Activated CD4-positive, alpha-beta T cell treated with anti-CD3 and anti-CD28 coated beads for 36 hours (primary cell): ENCODE results near the gene SEMA3G. TPM values are rescaled to one million over a fixed set of nuclear protein-coding genes. Genes with fewer than 3 reads are reported as not detected.

ENCODE experiments used
- ATAC-seq: fragments of 200-7000 bp; cut with Tn5 transposase; one replicate; pipeline ENCODE4 v1.10.0; 2021; ENCODE audit warnings: mild to moderate bottlenecking, moderate library complexity
- CTCF ChIA-PET: fragments of 350-600 bp; sonication (Branson Sonifier 250); formaldehyde crosslinking; loops from one replicate; lab custom pipeline; 2021; ENCODE audit warnings: antibody characterized with exemption; lab: Charles Lee
- POLR2A ChIA-PET: fragments of 350-600 bp; sonication (Branson Sonifier 250); formaldehyde crosslinking; loops from one replicate; lab custom pipeline; 2021; ENCODE audit warnings: antibody characterized with exemption, inconsistent platforms; lab: Charles Lee
- DNase-seq: peaks from one replicate; pipeline ENCODE4 v3.0.0-alpha.2; 2020
- H3K27ac Mint-ChIP-seq: one replicate; pipeline ENCODE4 v1.8.0; 2021; ENCODE audit warnings: mixed read lengths
- H3K27me3 Mint-ChIP-seq: one replicate; pipeline ENCODE4 v1.8.0; 2021; ENCODE audit warnings: mixed read lengths
- H3K36me3 Mint-ChIP-seq: one replicate; pipeline ENCODE4 v1.8.0; 2021; ENCODE audit warnings: low read depth, mixed read lengths
- H3K4me1 Mint-ChIP-seq: one replicate; pipeline ENCODE4 v1.8.0; 2021; ENCODE audit warnings: mixed read lengths
- H3K4me3 Mint-ChIP-seq: one replicate; pipeline ENCODE4 v1.8.0; 2021; ENCODE audit warnings: mild to moderate bottlenecking, moderate library complexity, mixed read lengths
- H3K9me3 Mint-ChIP-seq: one replicate; pipeline ENCODE4 v1.8.0; 2021; ENCODE audit warnings: low read depth, mixed read lengths
- intact Hi-C, 2 experiments: fragments of 100-400 bp; cut with DNase I in 1 of 2; cut with micrococcal nuclease in 1 of 2; formaldehyde crosslinking; loops; one replicate each; pipeline versions ENCODE4 v1.14.2 to v1.15.1; 2022 to 2024; cut with DNase I, micrococcal nuclease
- total RNA-seq, 2 experiments: library from RNA; stranded (reverse); gene quantifications; one replicate each; pipeline ENCODE4 v1.2.3, GENCODE V29; 2021

Gene SEMA3G
- total RNA-seq, 2 experiments from 2014 or later = not detected

- Mint-ChIP-seq H3K27ac (no peak overlapping the region), H3K4me1 (no peaks in the 10 kb centered on the region), H3K4me3 (no peak overlapping the region), H3K9me3 (no peaks in the 10 kb centered on the region), H3K36me3 (no peaks in the 10 kb centered on the region), H3K27me3 (no peaks in the 10 kb centered on the region)
- CTCF ChIA-PET = interaction anchor here (0.9 to 1.4 kb wide), 2 partner anchors 12 to 96 kb away, joined by 4 to 5 read pairs; no protein-coding TSS in a partner anchor
- intact Hi-C loops = no loop called here
- ATAC-seq = no peak
- POLR2A ChIA-PET = interaction anchor here (0.6 kb wide), 1 partner anchor 20 kb away, joined by 8 read pairs; no protein-coding TSS in a partner anchor
- DNase-seq = no peak
These were observed 9.4 kb downstream of the SEMA3G start for GRCh38 chr3:52435246-52436101.

DNA sequence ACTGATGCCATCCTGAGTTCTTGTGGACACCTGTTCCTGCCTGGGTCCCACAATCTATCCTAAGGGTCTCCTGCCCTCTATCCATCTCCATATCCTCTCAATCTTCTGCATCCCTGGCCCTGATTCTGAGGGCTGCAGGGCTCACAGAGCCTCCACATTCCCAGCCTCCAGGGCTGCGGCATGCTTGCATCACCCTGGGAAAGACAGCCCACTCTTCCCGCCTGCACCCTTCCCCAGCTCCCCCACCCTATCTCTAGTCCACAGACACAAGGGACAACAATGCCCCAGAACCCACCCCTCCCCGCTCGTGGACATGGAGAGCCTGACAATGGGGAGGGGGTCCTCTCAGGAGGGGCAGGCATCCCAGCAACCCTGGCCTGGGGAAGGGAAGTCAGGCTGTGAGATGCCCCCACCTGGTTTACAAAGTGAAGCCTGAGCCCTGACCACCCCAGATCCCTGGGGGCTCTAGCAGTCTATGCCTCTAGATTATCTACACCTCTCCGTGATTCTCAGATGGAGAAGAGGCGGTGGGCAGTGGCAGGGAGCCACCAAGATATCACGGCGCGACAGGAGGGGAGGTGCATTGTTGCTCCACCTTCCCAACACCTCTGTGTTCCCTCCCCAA is 10.3 kb downstream of the SEMA3G start:
- intact Hi-C loops = no loop called here
- CTCF ChIA-PET = interaction anchor here (0.9 to 8.8 kb wide), 2 partner anchors 11 to 95 kb away, joined by 4 to 97 read pairs; partner anchors contain the start of gene SEMA3G

DNA sequence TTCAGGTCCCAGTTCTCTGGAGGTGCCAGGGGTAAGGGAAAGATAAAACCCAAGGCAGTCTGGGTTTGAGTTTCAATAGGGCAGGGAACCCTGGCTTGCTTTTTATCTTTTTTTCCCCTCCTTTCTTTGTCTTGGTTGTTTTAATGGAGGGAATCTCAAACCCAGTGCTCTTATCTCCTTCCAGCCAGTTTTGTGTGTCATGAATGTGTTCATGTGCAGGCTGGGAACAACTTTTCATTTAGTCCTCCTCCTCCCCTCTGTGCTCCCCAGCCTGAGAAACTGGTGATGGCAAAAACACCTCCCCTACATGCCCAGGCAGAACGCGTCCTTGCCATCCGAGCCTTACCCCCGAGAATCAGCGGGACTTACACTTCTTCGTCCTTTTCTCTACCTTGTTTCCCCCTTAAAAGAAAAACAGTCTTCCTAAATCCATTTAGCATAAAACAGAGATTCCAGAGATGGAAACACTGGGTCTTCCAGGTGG is 10.9 kb downstream of the SEMA3G start:
- DNase-seq (no peak), ATAC-seq (no peak)
- POLR2A ChIA-PET = no interaction called here
- Mint-ChIP-seq H3K27ac (no peak overlapping the region), H3K4me1 (no peaks in the 10 kb centered on the region), H3K4me3 (no peak overlapping the region), H3K9me3 (no peaks in the 10 kb centered on the region), H3K27me3 (no peaks in the 10 kb centered on the region), H3K36me3 (no peaks in the 10 kb centered on the region)
- intact Hi-C loops = no loop called here
- CTCF ChIA-PET = interaction anchor here (1.4 to 8.8 kb wide), 2 partner anchors 11 to 22 kb away, joined by 3 to 97 read pairs; partner anchors contain the start of gene SEMA3G

More for the DNA sequence above, 10.3 kb downstream of the SEMA3G start:
- no peak overlapping the region for H3K27ac Mint-ChIP-seq
- no peaks in the 10 kb centered on the region for H3K9me3 Mint-ChIP-seq
- no peak for ATAC-seq
- POLR2A ChIA-PET = no interaction called here
- no peak for DNase-seq
- H3K36me3 Mint-ChIP-seq = no peaks in the 10 kb centered on the region
- no peaks in the 10 kb centered on the region for H3K27me3 Mint-ChIP-seq
- H3K4me1 Mint-ChIP-seq = no peaks in the 10 kb centered on the region
- H3K4me3 Mint-ChIP-seq = no peak overlapping the region

- ChIA-PET CTCF (interaction anchor here (0.6 to 8.8 kb wide), 3 partner anchors 12 to 21 kb away, joined by 3 to 97 read pairs (median 3); partner anchors contain the start of gene SEMA3G), POLR2A (interaction anchor here (0.6 kb wide), 1 partner anchor 222 kb away, joined by 3 read pairs; no protein-coding TSS in a partner anchor)
- Mint-ChIP-seq H3K4me3 (no peak overlapping the region), H3K27ac (peak overlapping the region; percentile 5), H3K4me1 (no peaks in the 10 kb centered on the region), H3K9me3 (no peaks in the 10 kb centered on the region), H3K27me3 (no peaks in the 10 kb centered on the region), H3K36me3 (no peaks in the 10 kb centered on the region)
- intact Hi-C loops = no loop called here
- DNase-seq (no peak), ATAC-seq (no peak)
These were observed 11.4 kb downstream of the SEMA3G start for GRCh38 chr3:52433328-52433995.

DNA sequence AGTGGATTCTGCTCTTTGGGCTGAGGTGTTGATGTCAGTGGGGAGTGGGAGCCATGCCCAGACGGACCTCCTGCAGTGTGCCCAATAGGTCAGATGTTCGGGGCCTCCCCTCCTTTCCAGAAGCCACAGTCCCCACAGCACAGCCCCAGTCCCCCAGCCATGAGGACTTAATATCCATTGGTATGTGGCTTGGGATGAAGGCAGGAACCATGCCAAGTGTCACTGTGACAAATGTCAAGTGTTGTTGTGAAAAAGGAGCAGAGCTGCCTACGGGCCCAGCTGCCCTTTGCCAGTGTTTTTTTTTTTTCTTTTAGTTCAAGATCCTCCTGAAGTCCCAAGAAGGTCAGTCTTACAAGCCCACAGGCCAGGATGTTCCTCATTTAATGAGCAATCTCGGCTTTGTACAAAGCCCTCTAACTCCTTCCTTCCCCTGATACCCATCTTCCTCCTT is 12.2 kb downstream of the SEMA3G start:
- no peaks in the 10 kb centered on the region for H3K36me3 Mint-ChIP-seq
- CTCF ChIA-PET = interaction anchor here (1.4 to 8.8 kb wide), 2 partner anchors 13 to 20 kb away, joined by 3 to 97 read pairs; partner anchors contain the start of gene SEMA3G

GRCh38 chr3:52432225-52432624 is 12.7 kb downstream of the SEMA3G start:
- Mint-ChIP-seq H3K4me3 (no peak overlapping the region), H3K9me3 (no peaks in the 10 kb centered on the region), H3K36me3 (no peaks in the 10 kb centered on the region), H3K27me3 (no peaks in the 10 kb centered on the region), H3K4me1 (no peaks in the 10 kb centered on the region), H3K27ac (no peak overlapping the region)
- ATAC-seq (no peak), DNase-seq (no peak)
- ChIA-PET CTCF (interaction anchor here (1.0 to 8.8 kb wide), 2 partner anchors 10 to 13 kb away, joined by 4 to 97 read pairs; partner anchors contain the start of gene SEMA3G), POLR2A (no interaction called here)
- intact Hi-C loops = no loop called here

More for the DNA sequence above, 12.2 kb downstream of the SEMA3G start:
- Mint-ChIP-seq H3K27ac (no peak overlapping the region), H3K4me1 (no peaks in the 10 kb centered on the region), H3K4me3 (no peak overlapping the region), H3K9me3 (no peaks in the 10 kb centered on the region), H3K27me3 (no peaks in the 10 kb centered on the region)
- ATAC-seq (no peak), DNase-seq (no peak)
- intact Hi-C loops = no loop called here
- POLR2A ChIA-PET = interaction anchor here (0.6 kb wide), 1 partner anchor 223 kb away, joined by 3 read pairs; no protein-coding TSS in a partner anchor

GRCh38 chr3:52431459-52432223 is 13.3 kb downstream of the SEMA3G start:
- H3K4me1 Mint-ChIP-seq = no peaks in the 10 kb centered on the region
- no peaks in the 10 kb centered on the region for H3K9me3 Mint-ChIP-seq
- no peaks in the 10 kb centered on the region for H3K36me3 Mint-ChIP-seq
- no peak for DNase-seq
- intact Hi-C loops = no loop called here
- no peak overlapping the region for H3K27ac Mint-ChIP-seq
- H3K27me3 Mint-ChIP-seq = no peaks in the 10 kb centered on the region
- ATAC-seq = no peak
- H3K4me3 Mint-ChIP-seq = no peak overlapping the region
- ChIA-PET CTCF (interaction anchor here (0.7 to 8.8 kb wide), 4 partner anchors 9 to 489 kb away, joined by 4 to 97 read pairs (median 4); partner anchors contain the start of gene SEMA3G), POLR2A (no interaction called here)

DNA sequence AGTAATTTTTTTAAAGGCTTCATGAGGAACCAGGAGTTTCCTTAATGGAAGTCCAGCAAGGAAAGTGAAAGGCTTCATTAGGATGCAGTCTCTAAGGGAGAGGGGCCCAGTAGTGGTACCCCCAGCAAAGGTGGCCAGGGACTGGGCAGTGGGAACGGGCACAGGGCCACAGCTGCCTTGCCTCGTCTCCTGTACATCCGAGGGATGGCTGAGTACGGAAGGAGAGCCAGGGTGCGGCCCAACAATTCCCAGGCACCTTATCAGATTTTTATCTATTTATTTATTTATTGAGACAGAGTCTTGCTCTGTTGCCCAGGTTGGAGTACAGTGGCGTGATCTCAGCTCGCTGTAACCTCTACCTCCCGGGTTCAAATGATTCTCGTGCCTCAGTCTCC is 14.5 kb downstream of the SEMA3G start:
- CTCF ChIA-PET = interaction anchor here (0.6 to 8.8 kb wide), 3 partner anchors 15 to 201 kb away, joined by 3 to 97 read pairs (median 5); partner anchors contain the start of gene SEMA3G
- H3K27ac Mint-ChIP-seq = no peak overlapping the region

GRCh38 chr3:52429779-52430415 is 15.0 kb downstream of the SEMA3G start:
- Mint-ChIP-seq H3K36me3 (no peaks in the 10 kb centered on the region), H3K9me3 (no peaks in the 10 kb centered on the region), H3K4me3 (no peak overlapping the region), H3K27me3 (no peaks in the 10 kb centered on the region), H3K4me1 (no peaks in the 10 kb centered on the region), H3K27ac (no peak overlapping the region)
- POLR2A ChIA-PET = no interaction called here
- intact Hi-C loops = no loop called here
- no peak for DNase-seq
- CTCF ChIA-PET = interaction anchor here (0.6 to 8.8 kb wide), 3 partner anchors 16 to 308 kb away, joined by 3 to 97 read pairs (median 3); partner anchors contain the start of gene SEMA3G
- ATAC-seq = no peak

More for the DNA sequence above, 14.5 kb downstream of the SEMA3G start:
- Mint-ChIP-seq H3K36me3 (no peaks in the 10 kb centered on the region), H3K4me3 (no peak overlapping the region), H3K9me3 (no peaks in the 10 kb centered on the region), H3K27me3 (no peaks in the 10 kb centered on the region), H3K4me1 (no peaks in the 10 kb centered on the region)
- DNase-seq = no peak
- POLR2A ChIA-PET = no interaction called here
- intact Hi-C loops = no loop called here
- no peak for ATAC-seq

DNA sequence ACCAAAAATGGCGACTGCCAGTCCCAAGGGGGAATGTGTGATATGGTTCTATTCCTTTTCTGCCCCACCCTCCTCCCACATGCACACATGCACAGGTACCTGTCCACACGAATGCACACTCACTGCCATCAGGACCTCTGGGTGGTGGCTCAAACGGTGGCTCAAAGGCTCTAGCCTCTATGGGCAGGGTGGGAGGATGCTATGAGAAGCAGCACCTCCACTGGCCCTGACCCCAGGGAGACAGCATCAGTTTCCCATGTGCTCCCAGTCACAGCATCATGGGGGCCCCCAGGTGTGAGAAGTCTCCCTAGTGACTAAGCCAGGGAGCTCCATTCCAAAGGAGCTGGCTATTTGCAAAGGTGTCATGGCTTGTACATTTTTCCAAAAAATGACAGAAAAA is 15.9 kb downstream of the SEMA3G start:
- intact Hi-C loops = no loop called here

More for the DNA sequence above, 15.9 kb downstream of the SEMA3G start:
- H3K4me3 Mint-ChIP-seq = no peak overlapping the region
- POLR2A ChIA-PET = no interaction called here
- DNase-seq (no peak), ATAC-seq (no peak)
- no peaks in the 10 kb centered on the region for H3K27me3 Mint-ChIP-seq
- H3K36me3 Mint-ChIP-seq = no peaks in the 10 kb centered on the region
- H3K27ac Mint-ChIP-seq = no peak overlapping the region
- no peaks in the 10 kb centered on the region for H3K4me1 Mint-ChIP-seq
- CTCF ChIA-PET = interaction anchor here (0.6 to 8.8 kb wide), 6 partner anchors 16 to 307 kb away, joined by 3 to 97 read pairs (median 4); partner anchors contain the start of gene SEMA3G
- no peaks in the 10 kb centered on the region for H3K9me3 Mint-ChIP-seq
